CD4-positive, alpha-beta T cell treated with Interferon gamma for 1 hour (primary cell): ENCODE measurements around the gene INPP5A.
"Not testable (repeated sequence)": the region's sequence is repeated elsewhere in the genome, so short reads cannot be mapped to it uniquely, and the experiment has no call there.

ENCODE experiments used
- DNase-seq: peaks from one replicate; pipeline ENCODE4 v3.0.0-alpha.2; 2020

INPP5A gene

DNA sequence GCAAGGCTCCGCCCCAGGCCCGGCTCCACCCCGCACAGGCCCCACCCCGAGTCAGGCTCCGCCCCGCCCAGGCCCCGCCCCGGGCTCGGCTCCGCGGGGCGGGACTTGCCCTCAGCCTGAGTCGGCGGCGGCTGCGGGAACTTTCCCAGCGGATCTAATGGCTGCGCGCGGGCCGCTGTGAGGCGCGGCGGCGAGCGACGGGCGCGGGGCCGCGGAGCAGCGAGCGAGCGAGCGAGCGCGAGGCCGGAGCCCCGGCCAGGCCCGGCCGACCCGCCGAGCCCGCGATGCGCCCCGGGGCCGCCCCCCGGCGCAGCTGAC, at the start of gene INPP5A:
TSS of gene INPP5A (plus strand) at position 104 of the 318 bp plus-strand sequence. CDS start 310 bp downstream, outside the sequence.
- DNase-seq = no peak

- no peak for DNase-seq
Observed at GRCh38 chr10:132488231-132488821, 49.3 kb upstream of the INPP5A start.

GRCh38 chr10:132489053-132489703, 48.4 kb upstream of the INPP5A start:
- no peak for DNase-seq

DNA sequence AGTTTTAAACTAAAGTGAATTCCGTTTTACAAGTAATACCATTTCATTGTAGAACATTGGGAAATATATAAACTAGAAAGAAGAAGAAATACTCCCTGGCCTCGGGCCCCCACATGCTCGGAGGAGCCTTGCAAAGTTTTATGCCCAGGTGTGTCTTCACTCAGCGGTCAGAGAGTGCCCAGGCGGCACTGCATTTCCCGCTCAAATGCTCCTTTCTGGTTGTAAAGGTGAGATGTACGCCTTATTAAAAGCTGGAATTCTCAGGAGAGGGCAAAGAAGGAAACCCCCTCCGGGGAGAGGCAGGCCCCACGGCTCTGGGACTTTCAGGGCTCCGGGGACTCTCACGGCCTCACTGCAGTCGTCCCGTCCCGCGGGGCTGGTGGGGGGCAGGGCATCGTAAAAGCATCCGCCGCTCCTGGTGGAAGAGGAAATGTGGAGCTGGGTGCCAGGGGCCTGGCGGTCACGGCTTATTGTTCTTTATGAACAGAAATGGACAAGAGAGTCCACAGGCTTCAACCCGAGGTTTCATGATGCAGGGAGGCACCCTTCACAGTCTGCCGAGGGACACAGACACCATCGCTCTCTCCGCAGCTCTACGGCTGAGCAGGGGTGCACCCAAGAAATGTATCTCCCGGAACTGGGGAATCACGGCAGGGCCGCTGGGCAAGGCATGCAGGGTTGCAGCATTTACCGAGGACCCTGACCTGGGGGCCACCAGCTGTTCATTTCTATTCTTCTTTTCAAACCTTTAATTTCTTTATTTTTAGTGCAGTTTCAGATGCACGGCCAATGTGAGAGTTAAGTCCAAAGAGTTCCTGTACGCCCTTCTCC, 47.7 kb upstream of the INPP5A start:
- DNase-seq = no peak

DNA sequence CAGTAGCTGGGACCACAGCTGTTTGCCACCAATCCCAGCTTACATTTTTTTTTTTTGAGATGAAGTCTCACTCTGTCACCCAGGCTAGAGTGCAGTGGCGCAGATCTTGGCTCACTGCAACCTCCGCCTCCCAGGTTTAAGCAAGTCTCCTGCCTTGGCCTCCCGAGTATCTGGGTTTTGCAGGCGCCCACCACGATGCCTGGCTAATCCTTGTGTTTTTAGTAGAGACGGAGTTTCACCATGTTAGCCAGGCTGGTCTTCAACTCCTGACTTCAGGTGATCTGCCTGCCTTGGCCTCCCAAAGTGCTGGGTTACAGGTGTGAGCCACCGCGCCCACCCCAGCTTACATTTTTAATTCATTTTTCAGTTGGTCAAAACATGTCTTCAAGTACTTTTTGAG, 46.1 kb upstream of the INPP5A start:
- DNase-seq = not testable (repeated sequence)

DNA sequence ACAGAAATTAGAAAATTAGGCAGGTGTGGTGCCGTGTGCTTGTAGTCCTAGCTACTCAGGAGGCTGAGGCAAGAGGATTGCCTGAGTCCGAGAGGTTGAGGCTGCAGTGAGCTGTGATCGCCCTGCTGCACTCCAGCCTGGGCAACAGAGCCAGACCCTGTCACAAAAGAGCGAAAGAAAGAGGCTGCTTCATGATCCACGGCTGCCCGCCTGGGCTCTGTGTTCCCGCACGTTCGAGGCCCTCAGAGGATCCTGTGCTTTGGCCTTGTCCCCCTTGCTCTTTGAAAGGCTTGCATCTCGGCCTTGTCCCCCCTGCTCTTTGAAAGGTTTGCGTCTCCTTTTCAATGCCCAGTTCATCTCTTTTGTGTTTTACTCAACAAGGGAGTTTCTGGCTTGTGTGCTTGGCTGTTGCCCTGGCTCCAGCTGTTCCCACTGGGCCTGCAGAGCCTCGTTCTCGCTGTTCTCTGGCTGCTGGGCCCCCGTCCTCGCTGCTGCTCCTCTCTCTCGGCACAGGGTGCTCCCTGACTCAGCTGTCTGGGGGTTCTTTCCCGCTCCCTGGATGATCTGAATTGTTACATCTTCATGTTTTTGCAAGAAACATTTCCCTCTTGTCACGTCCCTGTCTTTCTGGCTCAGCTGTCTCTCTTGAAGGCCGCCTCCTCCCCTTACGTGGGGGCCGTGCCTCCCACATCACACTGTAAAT, 45.1 kb upstream of the INPP5A start:
- DNase-seq = no peak

GRCh38 chr10:132493246-132493755, 44.3 kb upstream of the INPP5A start:
- DNase-seq = no peak

DNA sequence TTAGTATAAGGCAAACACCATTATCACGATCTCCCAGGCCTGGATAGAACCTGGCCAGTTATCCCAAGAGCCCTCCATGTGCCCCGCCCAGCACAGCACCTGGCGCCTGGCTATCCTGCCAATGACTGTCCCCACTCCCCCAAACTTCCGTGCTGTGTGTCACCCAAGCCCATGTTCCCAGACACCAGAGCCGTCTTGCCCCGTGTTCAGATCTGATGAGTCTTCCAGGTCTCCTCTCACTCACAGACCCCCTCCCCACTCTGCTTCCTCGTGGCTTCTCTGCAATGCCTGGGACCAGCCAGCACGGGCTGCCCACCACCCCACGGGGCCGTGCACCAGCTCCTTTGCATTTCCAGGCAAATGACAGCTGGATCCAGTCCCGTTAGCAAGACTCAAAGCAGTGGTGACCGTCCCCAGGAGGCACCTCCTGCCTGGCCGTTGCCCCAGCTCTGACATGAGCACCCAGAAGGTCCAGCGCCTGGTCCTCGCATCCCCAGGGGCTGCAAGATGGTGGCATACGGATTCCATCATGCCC, 43.8 kb upstream of the INPP5A start:
- DNase-seq = no peak

GRCh38 chr10:132494866-132495630, 42.5 kb upstream of the INPP5A start:
- DNase-seq = no peak

DNA sequence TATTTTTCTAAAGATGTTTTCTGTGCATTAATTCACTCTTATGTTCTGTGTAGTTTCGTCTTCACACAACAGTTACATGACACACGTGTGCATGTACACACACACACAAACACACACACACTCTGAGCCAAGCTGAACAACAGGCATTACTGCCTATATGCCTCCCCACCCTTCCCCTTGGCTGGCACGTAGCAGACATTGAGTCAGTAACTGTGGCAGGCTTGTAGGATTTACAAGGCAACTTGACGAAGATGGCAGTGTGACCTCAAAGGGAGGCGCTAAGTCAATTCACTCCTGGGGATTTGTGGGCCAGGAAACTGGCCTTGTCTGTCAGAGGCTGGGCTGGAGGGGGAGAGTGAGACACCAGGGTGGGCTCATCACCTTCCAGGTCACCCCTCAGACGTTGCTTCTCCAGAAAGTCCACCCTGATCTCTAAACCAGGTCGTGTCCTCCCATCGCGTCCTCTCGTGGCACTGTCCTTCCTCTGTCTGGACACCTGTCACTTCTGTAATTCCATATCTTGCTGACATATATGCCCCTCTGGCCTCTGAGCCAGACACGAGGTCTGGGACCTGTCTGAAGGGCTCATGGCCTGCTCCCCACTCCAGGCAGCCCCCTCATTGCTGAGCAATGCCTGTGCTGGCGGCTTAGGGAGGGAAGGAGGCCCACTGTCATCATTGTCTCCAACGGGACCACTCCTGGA, 41.1 kb upstream of the INPP5A start:
- no peak for DNase-seq

DNA sequence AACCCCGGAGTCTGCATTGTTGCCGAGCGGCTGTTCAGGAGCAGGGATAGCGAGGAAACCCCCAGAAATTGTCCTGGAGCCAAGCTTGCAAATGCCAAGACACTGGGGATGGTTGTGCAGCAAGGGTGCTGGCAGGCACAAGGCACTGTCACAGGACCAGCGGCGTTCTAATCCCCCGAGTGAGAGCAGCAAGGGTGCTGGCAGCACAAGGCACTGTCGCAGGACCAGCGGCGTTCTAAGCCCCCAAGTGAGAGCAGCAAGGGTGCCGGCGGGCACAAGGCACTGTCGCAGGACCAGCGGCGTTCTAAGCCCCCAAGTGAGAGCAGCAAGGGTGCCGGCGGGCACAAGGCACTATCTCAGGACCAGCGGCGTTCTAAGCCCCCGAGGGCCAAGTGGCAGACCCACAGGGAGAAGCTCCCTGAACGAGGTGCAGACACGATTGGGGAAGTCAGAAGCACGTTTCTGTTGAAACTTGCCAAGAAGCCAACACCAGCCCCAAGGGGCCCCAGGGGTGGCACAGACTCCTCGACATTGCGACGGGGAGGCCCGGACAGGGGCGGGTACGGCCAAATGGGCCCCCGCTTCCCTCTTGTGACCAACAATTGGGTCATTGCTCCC, 40.4 kb upstream of the INPP5A start:
- no peak for DNase-seq

- DNase-seq = no peak
Observed at GRCh38 chr10:132497861-132498561, 39.6 kb upstream of the INPP5A start.

DNA sequence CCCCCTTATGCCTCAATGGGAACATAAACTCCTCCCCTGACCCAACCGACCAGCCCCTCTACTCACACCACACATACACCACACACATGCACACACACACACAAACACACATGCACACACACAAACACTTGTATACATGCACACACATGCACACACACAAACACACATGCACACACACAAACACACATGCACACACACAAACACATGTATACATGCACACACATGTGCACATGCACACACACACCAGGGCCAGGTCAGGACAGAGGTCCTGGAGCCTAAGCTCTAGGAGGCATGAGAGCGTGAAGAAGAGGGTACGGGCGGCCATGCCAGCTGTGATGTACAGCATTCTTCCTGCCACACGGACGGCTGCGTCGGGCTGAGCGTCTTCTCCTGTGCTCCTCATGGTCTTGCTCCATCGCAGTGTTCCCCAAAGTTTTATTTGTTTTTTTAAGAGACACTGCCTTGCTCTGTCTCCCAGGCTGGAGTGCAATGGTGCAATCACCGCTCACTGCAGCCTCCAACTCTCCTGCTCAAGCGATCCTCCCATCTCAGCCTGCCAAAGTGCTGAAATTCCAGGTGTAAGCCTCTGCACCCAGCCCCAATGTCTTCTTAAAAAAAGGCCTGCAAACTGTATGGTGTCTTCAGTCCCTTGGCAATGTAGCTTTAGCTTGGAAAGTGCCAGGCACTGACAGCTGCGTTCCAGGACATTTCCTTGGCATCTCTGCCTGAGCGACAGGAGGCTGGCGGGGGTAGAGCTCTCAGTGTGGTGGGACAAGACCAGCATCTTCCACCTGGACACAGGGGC, 38.8 kb upstream of the INPP5A start:
- no peak for DNase-seq

GRCh38 chr10:132499367-132499685, 38.3 kb upstream of the INPP5A start:
- DNase-seq = no peak

- DNase-seq = no peak
Observed at GRCh38 chr10:132500781-132501415, 36.7 kb upstream of the INPP5A start.

- DNase-seq = no peak
Observed at GRCh38 chr10:132502544-132503300, 34.9 kb upstream of the INPP5A start.

GRCh38 chr10:132503581-132504421, 33.8 kb upstream of the INPP5A start:
- DNase-seq = no peak
